GM12891 (cell line): Measurements from ENCODE around the gene CAMTA1.

ENCODE experiments used
- DNase-seq: peaks from one replicate; pipeline ENCODE4 v3.0.0; 2011; ENCODE audit warnings: low spot score; ENCODE audit not compliant: insufficient read length
- FAIRE-seq: peaks from 2 replicates; lab custom pipeline; 2011; peaks lifted over from hg19 to GRCh38; lab: Jason Lieb, UNC
- PAX5 ChIP-seq: IDR thresholded peaks from 2 replicates; pipeline ENCODE4 v1.6.1; 2011; ENCODE audit warnings: low read length, moderate library complexity, mild to moderate bottlenecking; ENCODE audit not compliant: insufficient read depth, severe bottlenecking
- POLR2A ChIP-seq: IDR thresholded peaks from 2 replicates; pipeline ENCODE4 v1.6.1; 2011; ENCODE audit warnings: low read depth, low read length, control low read depth
- POLR2AphosphoS5 ChIP-seq: IDR thresholded peaks from 2 replicates; pipeline ENCODE4 v1.6.1; 2011; ENCODE audit warnings: low read depth, low read length, control low read depth
- POU2F2 ChIP-seq: IDR thresholded peaks from 2 replicates; pipeline ENCODE4 v1.6.1; 2011; ENCODE audit warnings: low read depth, mild to moderate bottlenecking, control low read depth, low read length, moderate library complexity
- SPI1 ChIP-seq: IDR thresholded peaks from 2 replicates; pipeline ENCODE4 v1.6.1; 2011; ENCODE audit warnings: low read depth, low read length, control low read depth
- TAF1 ChIP-seq: IDR thresholded peaks from 2 replicates; pipeline ENCODE4 v1.6.1; 2011; ENCODE audit warnings: low read depth, low read length, control low read depth

CAMTA1 gene

GRCh38 chr1:7223334-7224080 is 438.3 kb downstream of the CAMTA1 start:
- FAIRE-seq (peak; percentile 9), DNase-seq (no peak)
- TF ChIP-seq POLR2A, result no peak
- no peak for TF ChIP-seq PAX5
- no peak for TF ChIP-seq POU2F2
- no peak for TF ChIP-seq SPI1
- no peak for TF ChIP-seq TAF1
- no peak for TF ChIP-seq POLR2AphosphoS5

GRCh38 chr1:7224081-7224534 is 438.9 kb downstream of the CAMTA1 start:
- FAIRE-seq (no peak), DNase-seq (no peak)
- no peak for TF ChIP-seq TAF1

DNA sequence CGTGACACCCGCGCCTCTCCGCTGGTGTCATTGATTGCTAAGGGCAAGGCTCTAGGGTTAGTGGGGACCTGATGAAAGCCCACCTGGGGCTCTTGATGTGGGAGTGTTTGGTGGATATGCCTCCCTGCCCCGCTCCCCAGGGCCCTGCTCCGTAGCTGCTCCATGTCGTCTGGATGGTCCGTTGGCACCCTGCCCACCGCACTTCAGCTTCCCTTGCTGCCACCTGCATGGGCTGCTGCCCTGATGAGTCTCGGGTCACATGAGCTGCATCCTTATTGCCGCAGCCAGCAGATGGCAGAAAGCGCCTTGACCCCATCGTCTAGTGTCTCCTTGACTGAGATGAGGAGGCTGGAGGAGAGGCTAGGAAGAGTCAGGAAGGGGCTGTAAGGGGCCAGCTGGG is 439.4 kb downstream of the CAMTA1 start:
- DNase-seq (no peak), FAIRE-seq (no peak)
- TF ChIP-seq POU2F2 (no peak), POLR2A (no peak), PAX5 (no peak), POLR2AphosphoS5 (no peak), SPI1 (no peak), TAF1 (no peak)

DNA sequence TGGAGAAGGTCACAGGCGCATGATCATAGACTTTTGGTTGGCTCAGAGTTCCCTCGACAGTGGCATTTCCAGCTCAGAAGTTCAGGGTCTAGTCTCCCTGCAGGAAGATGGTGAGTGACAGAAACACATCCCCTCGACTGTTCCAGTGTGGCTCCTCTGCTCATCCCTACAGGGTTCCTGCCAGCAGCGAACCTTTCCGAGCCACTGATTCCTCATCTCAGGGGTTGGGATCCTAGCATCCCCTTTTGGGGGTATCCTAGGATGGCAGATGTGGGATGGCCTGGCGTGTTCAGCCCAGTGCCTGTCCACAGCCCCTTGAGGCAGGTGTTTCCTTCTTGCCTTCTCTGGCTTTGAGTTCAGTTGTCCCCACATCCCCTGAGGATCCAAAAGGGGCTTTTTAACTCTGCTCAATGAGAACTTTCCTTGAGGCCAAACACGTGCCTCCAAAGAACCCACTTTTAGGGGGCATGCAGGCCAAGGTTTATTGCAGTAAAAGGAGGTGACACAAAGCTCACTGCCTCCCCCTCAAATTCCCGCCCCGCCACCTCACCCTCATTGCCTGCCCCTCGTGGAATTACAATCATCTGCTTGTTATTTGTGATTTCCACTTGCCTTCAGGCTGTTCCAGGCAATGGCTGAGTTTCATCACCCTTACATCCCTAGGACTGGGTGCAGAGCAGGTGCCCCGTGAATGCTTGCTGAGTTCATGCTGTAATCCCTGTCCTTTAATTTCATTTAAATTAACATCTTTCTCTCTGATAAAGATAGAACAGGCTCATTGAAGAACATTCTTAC is 440.7 kb downstream of the CAMTA1 start:
- DNase-seq, result no peak
- no peak for FAIRE-seq
- no peak for TF ChIP-seq POLR2A
- TF ChIP-seq TAF1, result no peak
- TF ChIP-seq SPI1, result no peak
- no peak for TF ChIP-seq PAX5
- TF ChIP-seq POU2F2, result no peak
- TF ChIP-seq POLR2AphosphoS5, result no peak

DNA sequence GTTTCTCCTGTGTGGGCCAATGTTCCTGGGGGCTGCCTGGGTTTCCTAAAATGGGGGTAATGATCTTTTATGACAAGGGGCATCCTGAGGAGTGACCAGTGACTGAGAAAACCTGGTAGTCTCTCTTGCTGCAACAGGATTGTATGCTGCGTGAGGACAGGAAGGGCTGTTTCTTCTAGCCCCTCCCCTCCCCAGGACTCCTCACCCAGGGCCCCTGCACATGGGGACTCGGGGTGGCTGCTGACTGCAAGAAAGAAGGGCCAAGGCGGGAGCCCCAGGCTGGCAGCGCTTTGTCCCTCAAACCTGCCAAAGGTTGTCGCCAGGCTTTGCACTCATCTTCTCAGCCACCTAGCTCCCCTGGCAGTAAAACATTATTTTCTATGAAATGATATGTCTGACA is 442.4 kb downstream of the CAMTA1 start:
- TF ChIP-seq SPI1, result no peak
- no peak for TF ChIP-seq PAX5
- TF ChIP-seq TAF1, result no peak
- TF ChIP-seq POU2F2, result no peak
- no peak for TF ChIP-seq POLR2AphosphoS5
- no peak for TF ChIP-seq POLR2A

DNA sequence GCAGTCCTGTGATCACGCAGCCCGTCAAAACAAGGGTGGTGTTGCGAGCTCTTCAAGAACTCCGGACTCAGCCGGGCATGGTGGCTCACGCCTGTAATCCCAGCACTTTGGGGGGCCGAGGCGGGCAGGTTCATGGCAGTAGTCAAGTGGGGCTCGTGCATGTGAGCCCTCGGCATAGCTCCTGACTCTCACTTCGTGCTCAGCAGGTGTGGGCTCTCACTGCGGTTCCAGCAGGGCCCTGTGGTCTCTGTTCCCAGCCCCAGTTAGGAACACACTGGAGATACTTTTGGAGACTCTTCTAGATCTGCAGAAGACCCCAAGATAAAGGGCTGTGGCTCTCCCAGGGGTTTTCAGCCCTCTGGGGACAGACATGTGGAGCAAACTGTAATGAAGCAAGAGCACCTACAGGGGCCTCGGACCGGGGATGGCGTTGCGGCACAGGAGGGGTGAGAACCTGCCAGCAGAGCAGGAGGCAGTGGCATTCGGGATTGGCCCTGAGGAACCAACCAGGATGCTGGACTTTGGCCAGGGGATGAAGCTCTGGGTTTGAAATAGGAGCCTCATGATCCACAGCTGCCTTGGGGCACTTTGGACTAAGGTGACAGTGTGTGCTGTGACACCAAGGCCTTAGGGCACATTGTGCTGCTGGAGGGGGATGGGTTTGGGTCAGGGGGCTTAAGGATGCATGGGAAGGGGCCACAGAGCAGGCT is 443.2 kb downstream of the CAMTA1 start:
- no peak for TF ChIP-seq TAF1
- TF ChIP-seq POU2F2, result no peak
- TF ChIP-seq PAX5, result no peak
- no peak for TF ChIP-seq POLR2A
- no peak for TF ChIP-seq SPI1
- no peak for TF ChIP-seq POLR2AphosphoS5
- DNase-seq, result no peak
- no peak for FAIRE-seq

More for the DNA sequence above, 442.4 kb downstream of the CAMTA1 start:
- FAIRE-seq, result no peak
- no peak for DNase-seq

- no peak for DNase-seq
- TF ChIP-seq POU2F2 (no peak), POLR2A (no peak), SPI1 (no peak), POLR2AphosphoS5 (no peak), PAX5 (no peak), TAF1 (no peak)
- no peak for FAIRE-seq
These were observed 443.9 kb downstream of the CAMTA1 start for GRCh38 chr1:7229186-7229585.

GRCh38 chr1:7229696-7230631 is 444.7 kb downstream of the CAMTA1 start:
- no peak for TF ChIP-seq POLR2A
- no peak for TF ChIP-seq POU2F2
- no peak for TF ChIP-seq SPI1
- DNase-seq (no peak), FAIRE-seq (no peak)
